Measurements from ENCODE around the gene ST7. TPM values are rescaled to one million over a fixed set of nuclear protein-coding genes. Genes with fewer than 3 reads are reported as not detected.

ST7 gene
- total and polyA plus RNA-seq, 2 donors (not counting 3 experiments of a cell fraction or from before 2014, with no cell fraction given): 18.6 to 24.9 TPM

GRCh38 chr7:117153016-117153545 is 199.8 kb downstream of the ST7 start:
- no TSS peak for BruUV-seq (replicated peaks)
- H3K79me2 ChIP-seq (ENCODE audit: control insufficient read depth, insufficient read depth, low read length): no peaks in the 10 kb centered on the region
- H3K36me3 ChIP-seq (ENCODE audit: control insufficient read depth in 2 of 2, extremely low read depth in 1 of 2, insufficient read depth in 2 of 2, low read length in 2 of 2): no peaks in the 10 kb centered on the region
- H3K4me3 ChIP-seq (replicated peaks in 1 of 3; ENCODE audit: insufficient read depth in 1 of 3, low read depth in 1 of 3, low read length in 3 of 3): no peak overlapping the region
- DNase-seq (ENCODE audit: low read depth, low spot score) (no peak), FAIRE-seq (peak; percentile 21)
- H3K9me1 ChIP-seq (replicated peaks; ENCODE audit: control insufficient read depth, extremely low read depth, insufficient read depth, low read length): no peaks in the 10 kb centered on the region
- TF ChIP-seq MAX (IDR thresholded peaks at IDR 0.05; ENCODE audit: insufficient read depth, insufficient read length) (no peak), FOS (IDR thresholded peaks at IDR 0.05; ENCODE audit: borderline replicate concordance, insufficient read depth, low read length) (no peak)
- H3K27me3 ChIP-seq (ENCODE audit: control insufficient read depth in 2 of 2, insufficient read depth in 2 of 2, low read length in 2 of 2): no peaks in the 10 kb centered on the region
- no peaks in the 10 kb centered on the region for H4K20me1 ChIP-seq (replicated peaks; ENCODE audit: control insufficient read depth, extremely low read depth, insufficient read depth, low read length)
- POLR2A ChIA-PET: no interaction called here
- no peaks in the 10 kb centered on the region for H3K9me3 ChIP-seq (replicated peaks; ENCODE audit: control insufficient read depth, insufficient read depth, low read length)
- H3K9ac ChIP-seq (replicated peaks; ENCODE audit: extremely low read depth, insufficient read depth, low read length): no peak overlapping the region
- H3K4me2 ChIP-seq (ENCODE audit: insufficient read depth, low read length): no peak overlapping the region
- intact Hi-C loops (cut with micrococcal nuclease) (no loop called here), dilution Hi-C loops (cut with MboI; ENCODE audit: extremely low pct_ligation_motif_present, low sequenced_read_pairs) (no loop called here)
- no peak overlapping the region for H2AFZ ChIP-seq (ENCODE audit: low read depth, low read length)
- peaks cover 11% of the 10 kb centered on the region for H3K4me1 ChIP-seq (ENCODE audit: control insufficient read depth, extremely low read depth, insufficient read depth, low read length)
- CTCF ChIA-PET: interaction anchor here (1.6 to 2.0 kb wide), 2 partner anchors 25 to 60 kb away, joined by 4 read pairs; no protein-coding TSS in a partner anchor
- no peak overlapping the region for H3K27ac ChIP-seq (ENCODE audit: insufficient read depth, low read depth, low read length)

DNA sequence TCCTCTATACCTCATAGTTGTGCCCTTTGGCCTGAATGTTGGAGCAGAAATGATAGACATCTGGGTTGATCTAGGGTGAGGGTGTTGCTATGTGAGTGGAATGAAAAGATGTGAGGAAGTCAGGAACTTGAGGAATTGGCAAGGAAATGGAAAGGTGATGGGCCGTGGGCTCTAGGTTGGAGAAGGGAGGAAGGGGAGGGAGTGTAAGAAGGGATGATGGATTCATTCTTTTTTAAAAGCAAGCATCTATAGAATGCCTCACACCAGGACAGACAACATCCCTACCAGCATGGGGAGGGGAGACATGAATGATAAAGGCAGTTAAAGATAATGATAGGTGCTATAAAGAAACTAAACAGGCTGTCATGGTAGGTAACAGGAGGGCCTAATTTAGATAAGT is 201.4 kb downstream of the ST7 start:
- CTCF ChIA-PET: no interaction called here
- DNase-seq (ENCODE audit: low read depth, low spot score): no peak
- intact Hi-C loops (cut with micrococcal nuclease) (no loop called here), dilution Hi-C loops (cut with MboI; ENCODE audit: extremely low pct_ligation_motif_present, low sequenced_read_pairs) (no loop called here)
- no peak overlapping the region for H2AFZ ChIP-seq (ENCODE audit: low read depth, low read length)
- H4K20me1 ChIP-seq (replicated peaks; ENCODE audit: control insufficient read depth, extremely low read depth, insufficient read depth, low read length): no peaks in the 10 kb centered on the region
- TF ChIP-seq, protein P1, sequence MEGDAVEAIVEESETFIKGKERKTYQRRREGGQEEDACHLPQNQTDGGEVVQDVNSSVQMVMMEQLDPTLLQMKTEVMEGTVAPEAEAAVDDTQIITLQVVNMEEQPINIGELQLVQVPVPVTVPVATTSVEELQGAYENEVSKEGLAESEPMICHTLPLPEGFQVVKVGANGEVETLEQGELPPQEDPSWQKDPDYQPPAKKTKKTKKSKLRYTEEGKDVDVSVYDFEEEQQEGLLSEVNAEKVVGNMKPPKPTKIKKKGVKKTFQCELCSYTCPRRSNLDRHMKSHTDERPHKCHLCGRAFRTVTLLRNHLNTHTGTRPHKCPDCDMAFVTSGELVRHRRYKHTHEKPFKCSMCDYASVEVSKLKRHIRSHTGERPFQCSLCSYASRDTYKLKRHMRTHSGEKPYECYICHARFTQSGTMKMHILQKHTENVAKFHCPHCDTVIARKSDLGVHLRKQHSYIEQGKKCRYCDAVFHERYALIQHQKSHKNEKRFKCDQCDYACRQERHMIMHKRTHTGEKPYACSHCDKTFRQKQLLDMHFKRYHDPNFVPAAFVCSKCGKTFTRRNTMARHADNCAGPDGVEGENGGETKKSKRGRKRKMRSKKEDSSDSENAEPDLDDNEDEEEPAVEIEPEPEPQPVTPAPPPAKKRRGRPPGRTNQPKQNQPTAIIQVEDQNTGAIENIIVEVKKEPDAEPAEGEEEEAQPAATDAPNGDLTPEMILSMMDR (IDR thresholded peaks at IDR 0.05; ENCODE audit: extremely low read depth in 1 of 2, insufficient read depth in 1 of 2, low read depth in 1 of 2, low read length in 2 of 2): no peak
- no peak for TF ChIP-seq POLR2AphosphoS5 (IDR thresholded peaks at IDR 0.05; ENCODE audit: insufficient read depth, low read depth, low read length)
- no peak for TF ChIP-seq EZH2 (IDR thresholded peaks at IDR 0.05; ENCODE audit: borderline replicate concordance, low read depth, low read length, severe bottlenecking)
- no TSS peak for BruUV-seq (replicated peaks)
- POLR2A ChIA-PET: no interaction called here
- H3K36me3 ChIP-seq (ENCODE audit: control insufficient read depth in 2 of 2, extremely low read depth in 1 of 2, insufficient read depth in 2 of 2, low read length in 2 of 2): no peaks in the 10 kb centered on the region
- H3K9me1 ChIP-seq (replicated peaks; ENCODE audit: control insufficient read depth, extremely low read depth, insufficient read depth, low read length): no peaks in the 10 kb centered on the region
- H3K4me1 ChIP-seq (ENCODE audit: control insufficient read depth, extremely low read depth, insufficient read depth, low read length): peaks cover 17% of the 10 kb centered on the region
- no peaks in the 10 kb centered on the region for H3K79me2 ChIP-seq (ENCODE audit: control insufficient read depth, insufficient read depth, low read length)
- no peak overlapping the region for H3K4me3 ChIP-seq (replicated peaks in 1 of 3; ENCODE audit: insufficient read depth in 1 of 3, low read depth in 1 of 3, low read length in 3 of 3)
- H3K27me3 ChIP-seq (ENCODE audit: control insufficient read depth in 2 of 2, insufficient read depth in 2 of 2, low read length in 2 of 2): no peaks in the 10 kb centered on the region
- no peak for FAIRE-seq
- H3K9ac ChIP-seq (replicated peaks; ENCODE audit: extremely low read depth, insufficient read depth, low read length): no peak overlapping the region
- no peak overlapping the region for H3K4me2 ChIP-seq (ENCODE audit: insufficient read depth, low read length)
- no peaks in the 10 kb centered on the region for H3K9me3 ChIP-seq (replicated peaks; ENCODE audit: control insufficient read depth, insufficient read depth, low read length)
- H3K27ac ChIP-seq (ENCODE audit: insufficient read depth, low read depth, low read length): no peak overlapping the region

Measured in endothelial cell of umbilical vein (primary cell).